ENCODE results near the gene FXYD6.

The FXYD6 gene

DNA sequence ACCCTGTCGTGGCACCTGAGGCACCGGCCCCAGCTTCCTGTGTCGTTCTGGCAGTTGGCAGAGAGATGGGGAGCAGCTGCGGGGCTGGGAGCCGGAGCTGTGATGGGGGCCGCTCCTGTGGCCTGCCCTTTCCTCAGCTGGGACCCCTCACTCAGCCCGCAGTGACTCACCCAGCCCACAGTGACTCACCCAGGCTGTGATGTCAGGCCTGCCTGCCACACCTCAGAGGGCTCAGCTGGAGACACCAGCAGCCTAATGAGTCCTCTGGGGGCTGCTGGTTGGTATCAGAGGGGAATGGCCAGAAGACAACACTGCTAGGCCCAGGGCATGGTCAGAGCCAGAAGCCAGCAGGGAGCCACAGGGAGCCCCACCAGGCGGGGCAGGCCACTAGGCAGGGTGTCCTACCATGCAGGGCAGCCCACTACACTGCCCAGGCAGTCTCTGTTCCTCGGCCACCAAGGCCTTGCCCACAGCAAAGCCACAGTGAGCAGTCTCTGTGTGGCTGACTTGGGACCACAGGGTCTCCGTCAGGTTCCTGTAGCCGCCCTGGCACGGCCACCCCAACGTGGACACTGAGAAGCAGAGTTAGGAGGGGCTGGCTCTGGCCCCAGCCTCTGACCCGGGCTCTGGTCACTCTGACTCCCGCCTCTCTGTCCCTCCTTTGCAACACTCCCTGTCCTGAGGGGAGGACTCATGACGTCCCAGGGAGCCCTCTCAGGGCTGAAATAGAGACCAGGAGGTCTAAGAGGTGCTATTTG, 47.7 kb downstream of the FXYD6 start:
- DNase-seq (ENCODE audit: low read depth) = no peak

DNA sequence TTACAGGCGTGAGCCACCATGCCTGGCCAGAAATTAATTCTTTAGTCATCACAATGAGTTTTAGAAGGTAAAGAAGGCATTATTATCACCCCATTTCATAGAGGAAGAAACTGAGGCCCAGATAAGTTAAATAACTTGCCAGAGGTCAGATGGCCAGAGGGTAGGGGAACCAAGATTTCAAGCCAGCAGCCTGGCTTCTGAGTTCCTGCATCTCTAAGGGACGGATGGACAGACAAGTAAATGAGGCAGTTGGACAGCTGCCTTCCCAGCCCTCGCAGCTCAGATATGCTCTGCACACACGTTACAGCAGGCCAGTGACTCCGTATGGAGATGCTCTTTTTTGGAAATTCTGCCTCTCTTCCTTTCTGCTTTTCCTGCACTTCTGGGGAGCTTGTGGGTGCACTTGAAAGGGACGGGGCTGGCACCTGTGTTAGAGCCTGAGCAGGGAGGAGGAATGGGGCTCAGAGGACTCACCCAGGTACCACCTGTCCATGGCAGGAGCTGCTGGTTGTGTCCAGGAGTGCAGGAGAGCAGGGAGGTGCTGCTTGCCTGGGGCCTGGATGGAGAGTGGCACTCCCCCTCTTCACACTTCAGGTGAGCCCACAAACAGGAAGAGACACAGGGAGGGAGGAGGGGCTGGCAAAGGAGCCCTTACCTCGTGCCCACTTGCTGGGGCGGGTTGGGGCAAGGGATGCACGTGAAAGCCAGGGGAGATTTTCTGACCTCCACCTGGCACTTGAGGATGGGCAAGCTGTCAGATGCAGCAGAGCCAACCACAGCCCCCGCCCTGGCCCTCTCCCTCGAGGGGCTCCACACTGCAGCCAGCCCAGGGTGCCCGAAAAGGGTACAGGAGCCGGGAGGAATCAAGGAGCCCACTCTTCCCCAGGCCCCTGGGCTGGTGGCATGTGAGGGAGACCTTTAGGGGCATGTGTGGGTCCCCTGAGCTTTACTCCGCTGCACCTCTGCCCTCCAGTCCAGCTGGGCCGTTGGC, 48.6 kb downstream of the FXYD6 start:
- DNase-seq (ENCODE audit: low read depth) = no peak

DNA sequence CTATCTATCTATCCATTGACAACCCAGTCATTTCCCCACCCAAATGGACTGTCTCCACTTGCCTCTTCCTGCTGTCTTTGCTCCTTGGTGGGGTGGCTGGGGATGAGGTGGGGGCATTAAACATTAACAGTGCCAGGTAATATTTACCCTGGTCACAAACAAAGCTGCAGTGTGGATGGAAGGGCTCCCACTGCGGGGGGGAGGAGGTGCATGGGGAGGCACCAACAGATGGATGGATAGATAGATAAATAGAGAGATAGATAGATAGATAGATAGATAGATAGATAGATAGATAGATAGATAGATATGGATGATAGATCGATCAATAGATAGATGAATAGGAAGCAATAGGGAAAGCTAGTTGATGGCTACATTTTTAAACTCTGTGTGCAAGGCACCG, 49.6 kb downstream of the FXYD6 start:
- DNase-seq (ENCODE audit: low read depth) = no peak

DNA sequence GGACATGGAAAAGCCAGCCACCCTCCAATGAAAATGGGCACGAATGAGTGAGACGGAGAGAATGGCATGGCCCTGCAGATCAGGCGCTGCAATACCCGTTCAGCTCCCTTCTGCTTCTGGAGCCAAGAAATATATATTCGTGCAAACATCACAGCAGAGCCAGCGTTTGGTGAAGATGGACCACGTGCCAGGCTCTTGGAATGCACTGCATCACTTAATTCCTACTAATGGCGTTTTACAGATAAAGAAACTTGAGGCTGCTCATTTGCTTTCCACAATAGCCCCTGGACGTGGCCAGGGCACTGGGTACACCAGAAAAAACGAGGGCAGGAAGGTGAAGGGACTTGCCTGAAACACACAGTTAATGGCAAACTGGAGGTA, 50.3 kb downstream of the FXYD6 start:
- no peak for DNase-seq (ENCODE audit: low read depth)

DNA sequence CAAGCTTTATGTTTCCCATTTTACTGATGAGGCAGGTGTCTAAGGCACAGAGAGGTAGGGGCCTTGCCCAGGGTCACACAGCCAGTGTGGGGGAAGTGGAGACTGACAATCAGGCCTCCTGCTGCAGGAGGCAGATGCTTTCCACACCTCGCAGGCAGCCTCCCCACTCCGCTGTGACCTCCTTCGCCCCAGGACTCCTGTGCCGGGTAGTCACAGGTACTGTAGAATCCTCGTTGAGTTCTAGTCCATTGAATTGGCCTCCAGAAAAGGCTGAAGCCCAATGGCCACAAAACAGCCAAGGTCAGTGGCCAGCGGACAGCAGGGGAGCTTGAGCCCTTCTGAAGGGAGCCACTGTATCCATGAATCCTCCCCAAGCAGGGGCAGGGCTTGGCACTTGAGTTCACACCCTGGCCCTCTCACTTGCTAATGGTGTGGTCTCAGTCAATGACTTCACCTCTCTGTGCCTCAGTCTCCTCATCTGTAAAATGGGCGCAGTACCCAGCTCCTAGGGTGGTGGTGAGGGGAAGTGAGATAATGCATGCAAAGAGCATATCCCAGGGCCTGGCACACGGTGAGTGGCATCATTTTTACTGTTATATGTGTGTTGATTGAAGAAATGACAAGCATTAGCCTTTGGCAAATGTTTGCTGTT, 50.8 kb downstream of the FXYD6 start:
- no peak for DNase-seq (ENCODE audit: low read depth)

DNA sequence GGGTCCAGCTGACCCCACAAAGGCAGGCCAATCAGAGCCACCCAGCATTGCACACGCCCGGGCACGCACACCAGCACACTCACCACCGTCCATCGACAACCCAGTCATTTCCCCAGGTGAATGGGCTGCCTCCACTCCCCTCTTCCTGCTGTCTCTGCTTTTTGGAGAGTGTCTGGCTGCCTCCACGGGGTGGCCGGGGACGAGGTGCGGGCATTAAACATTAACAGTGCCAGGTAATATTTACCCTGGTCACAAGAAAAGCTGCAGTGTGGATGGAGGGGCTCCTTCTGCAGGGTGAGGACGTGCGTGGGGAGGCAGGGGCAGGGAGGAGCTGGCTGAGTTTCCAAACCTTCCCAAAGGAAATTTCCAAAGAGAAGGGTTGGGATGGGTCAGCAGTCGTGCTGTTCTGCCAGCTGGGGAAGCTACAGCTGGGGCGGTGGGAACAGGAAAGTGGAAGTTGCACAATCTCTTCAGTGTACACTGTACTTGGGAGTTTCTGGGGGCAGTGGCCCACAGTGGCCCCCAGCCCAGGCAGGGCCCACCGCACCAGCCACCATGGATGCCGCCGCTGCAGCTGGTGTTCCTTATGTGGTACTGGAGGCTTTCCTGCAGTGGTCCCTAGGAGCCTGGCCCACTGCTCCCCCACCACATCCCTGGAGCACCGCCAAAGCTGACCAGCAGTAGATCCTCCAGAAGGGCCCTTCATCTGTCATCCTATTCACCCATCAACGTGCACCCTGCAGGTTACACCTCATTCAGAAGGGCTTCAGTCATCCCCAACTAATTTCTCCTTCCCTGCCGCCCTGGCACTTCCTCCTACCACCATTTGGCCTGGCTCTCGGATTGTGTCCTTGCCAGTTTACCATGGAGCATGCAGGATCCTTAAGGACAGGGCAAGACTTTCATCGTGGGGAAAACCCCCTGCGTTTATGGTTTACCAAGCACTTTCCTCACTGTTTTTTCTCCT, 51.6 kb downstream of the FXYD6 start, which contains the start of gene FXYD2:
Gene FXYD2 (minus strand): TSS at position 174 of the 967 bp plus-strand sequence. CDS start 66 bp downstream, at position 108.
- DNase-seq (ENCODE audit: low read depth) = no peak

DNA sequence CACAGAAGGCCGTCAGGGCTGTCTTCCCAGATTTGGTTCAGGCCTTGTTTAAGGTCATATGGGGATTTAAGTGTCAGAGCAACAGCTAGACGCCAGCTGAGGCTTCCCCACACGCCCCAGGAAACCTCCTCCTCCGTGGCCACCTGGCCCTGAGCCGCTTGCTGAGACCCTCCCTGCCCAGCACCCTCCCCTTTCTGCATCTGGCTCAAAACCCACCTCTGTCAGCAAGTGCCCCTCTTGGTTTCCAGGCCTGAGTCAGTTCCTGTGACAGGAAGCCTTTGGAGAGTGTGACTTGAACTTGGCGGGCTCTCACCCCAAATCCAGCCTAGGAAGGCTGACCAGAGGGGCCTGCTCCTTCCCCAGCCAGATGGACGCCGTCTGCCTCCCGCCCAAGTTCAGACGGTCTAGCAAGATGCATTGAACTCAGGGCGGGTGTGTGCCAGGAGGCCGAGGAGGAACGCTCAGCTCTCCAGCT, 52.5 kb downstream of the FXYD6 start:
- no peak for DNase-seq (ENCODE audit: low read depth)

DNA sequence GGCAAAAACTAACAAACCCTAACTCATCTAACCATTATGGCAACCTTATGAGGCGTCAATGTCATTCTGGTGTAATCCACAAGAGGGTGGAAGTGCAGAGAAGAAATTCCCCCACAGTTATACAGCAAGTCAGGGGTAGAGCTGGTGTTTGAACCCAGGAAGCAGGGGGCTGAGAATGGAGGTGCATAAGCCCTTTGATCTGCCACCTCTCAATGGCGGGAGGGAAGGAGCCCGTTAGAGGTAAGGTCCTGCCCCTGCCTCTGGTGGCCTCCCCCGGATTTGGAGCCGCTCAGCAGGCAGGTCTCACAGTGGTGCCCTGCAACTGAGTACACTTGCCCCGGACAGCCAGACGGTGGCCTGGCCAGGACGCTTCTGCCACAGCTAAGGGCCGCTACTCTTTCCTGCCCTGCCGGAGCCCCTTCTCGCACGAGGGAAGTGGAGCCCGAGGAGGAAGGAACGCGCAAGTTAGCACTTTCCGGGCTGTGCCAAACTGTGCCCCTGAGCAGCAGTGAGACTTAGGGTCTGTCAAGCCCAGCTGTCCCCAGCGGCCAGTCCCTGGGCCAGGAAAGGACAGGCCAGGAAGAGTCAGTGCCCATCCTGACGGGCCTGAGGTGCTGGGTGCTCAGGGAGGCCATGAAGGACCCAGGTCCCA, 53.0 kb downstream of the FXYD6 start:
- no peak for DNase-seq (ENCODE audit: low read depth)

DNA sequence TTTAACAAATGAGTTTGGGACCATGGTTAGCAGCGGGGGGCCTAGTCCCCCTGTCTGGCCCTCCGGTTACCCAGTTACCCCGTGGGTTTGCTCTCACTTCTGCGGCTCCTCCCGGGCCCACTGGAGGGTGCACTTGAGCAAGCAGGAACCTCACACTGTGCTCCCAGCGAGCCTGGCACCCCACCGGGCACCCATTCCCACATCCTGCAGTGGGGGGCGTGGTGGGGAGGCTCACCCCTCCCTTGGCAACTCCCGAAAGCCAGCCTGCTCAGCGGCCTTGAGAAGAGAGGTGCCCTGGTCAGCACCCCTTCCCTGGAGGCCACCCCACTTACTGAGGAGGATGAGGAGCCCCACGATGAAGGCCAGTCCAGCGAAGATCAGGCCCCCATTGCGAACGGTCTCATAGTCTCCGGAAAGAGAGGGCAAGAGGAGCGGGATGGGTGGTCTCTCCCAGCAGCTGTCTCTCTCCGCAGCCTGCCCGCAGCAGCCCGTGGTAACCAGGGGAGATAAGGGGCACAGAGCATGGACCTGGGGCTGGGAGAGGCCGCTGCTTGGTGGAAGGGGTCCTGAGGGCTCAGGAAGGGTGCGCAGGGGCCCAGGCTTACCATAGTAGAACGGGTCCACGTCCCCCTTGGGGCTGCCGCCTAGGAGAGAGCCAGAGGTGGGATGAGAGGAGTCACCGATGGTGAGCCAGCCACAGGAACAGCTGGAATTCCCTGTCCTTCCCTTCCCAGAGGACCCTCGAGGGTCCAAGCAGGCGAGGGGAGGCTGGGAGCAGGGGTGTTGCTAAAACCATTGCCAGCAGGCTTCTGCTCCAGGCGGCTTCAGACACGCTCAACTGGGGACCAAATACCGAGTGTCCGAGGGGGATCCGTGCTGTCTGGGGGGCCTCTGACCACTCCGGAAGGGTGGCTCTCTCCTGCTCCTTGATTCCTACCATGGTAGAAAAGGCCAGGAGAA, 54.1 kb downstream of the FXYD6 start:
- no peak for DNase-seq (ENCODE audit: low read depth)

DNA sequence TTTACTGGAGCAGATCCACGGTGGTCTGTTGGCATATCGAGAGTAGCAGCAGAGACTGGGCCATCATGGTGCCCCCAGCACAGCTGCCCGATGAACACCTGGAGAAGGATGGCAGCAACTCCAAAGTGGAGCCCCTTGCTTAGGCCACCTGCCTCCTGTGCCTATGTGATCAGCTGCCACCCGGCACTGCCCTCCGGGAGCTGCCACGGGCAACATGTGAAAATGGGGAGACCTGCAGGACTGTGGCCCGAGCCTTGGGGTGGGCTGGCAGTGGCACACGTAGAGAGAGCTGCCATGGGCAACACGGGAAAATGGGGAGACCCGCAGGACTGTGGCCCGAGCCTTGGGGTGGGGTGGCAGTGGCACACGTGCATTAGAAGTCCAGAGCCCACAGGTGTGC, 55.0 kb downstream of the FXYD6 start:
- no peak for DNase-seq (ENCODE audit: low read depth)

DNA sequence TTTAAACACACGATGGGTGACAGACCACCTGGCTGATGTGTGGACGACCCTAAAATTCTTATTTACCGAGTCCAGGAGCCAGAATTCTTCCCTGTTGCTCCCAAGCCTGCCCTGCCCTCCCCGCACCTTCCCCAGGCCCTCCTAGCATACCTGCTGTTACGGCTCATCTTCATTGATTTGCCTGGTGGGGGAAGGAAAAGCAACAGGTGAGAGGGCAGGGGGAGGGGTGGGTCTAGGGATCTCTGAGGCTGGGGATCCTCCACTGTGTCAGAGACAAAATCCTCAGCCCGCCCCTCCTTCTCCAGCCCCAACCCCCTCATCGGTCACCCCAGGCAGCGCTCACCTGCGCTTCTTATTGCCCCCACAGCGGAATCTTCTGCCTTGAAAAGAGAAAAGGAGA, 55.9 kb downstream of the FXYD6 start:
- DNase-seq (ENCODE audit: low read depth) = no peak

DNA sequence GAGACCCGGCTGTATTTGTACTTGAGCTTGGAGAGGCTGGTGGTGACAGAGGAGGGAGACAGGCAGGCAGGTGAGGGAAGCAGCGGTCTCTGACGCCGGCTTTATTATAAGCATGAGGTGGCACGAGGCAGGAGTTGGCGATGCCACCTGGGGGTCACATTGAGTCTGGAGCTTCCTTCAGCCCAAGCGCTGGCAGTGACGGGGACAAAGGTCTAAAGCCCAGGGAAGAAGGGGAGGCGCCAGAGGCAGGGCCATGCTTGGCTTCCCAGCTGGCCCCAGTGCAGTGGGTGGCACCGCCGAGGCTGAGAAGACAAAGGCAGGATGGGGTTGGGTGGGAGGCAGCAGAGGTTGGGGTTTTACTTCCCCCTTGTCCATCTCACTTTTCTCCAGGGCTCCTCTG, 56.4 kb downstream of the FXYD6 start:
- DNase-seq (ENCODE audit: low read depth) = no peak

DNA sequence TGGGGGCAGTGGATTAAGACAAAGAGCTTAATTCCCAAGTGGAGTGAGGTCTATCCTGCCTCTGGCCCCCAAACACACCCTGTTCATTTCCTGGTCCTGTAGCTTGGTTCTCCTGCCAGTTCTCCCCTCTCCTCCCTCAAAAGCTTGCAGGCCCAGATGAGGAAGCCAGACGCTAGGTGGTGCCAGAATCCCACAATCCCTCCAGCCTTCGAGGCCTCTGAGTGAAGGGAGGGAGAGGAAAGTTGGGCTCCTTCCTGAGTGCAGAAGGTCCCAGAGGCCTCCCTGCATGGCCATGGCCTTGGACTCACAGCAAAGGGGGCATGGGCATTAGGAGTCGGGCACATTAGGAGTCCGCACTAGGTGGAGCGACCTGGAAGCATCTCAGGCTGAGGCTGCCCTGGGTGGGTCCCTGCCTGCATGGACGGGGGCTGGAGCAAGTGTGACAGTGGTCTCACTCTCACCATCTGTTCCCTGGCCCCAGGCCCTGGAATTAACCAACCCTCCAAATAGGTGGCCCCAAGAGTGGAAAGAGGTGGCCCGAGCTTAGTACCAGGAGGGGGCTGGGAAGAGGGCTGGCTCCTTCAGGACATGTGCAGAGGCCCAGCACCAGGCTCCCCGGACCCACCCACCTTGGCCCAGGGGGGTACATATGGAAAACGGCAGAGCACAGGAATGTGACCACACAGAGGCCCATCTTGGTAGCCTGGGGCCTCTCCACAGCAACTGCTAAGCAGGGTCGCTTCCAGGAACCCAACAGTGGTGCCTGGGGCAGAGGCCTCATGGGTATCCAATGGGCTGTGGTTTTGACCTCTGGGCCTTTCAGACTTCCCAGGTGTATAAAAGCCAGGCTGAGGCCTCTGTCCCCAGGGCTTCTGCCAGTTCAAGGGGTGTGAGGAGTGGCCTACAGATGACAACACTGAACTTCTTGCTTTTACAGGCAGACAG, 57.1 kb downstream of the FXYD6 start:
- peak; percentile 15 for DNase-seq (ENCODE audit: low read depth)

DNA sequence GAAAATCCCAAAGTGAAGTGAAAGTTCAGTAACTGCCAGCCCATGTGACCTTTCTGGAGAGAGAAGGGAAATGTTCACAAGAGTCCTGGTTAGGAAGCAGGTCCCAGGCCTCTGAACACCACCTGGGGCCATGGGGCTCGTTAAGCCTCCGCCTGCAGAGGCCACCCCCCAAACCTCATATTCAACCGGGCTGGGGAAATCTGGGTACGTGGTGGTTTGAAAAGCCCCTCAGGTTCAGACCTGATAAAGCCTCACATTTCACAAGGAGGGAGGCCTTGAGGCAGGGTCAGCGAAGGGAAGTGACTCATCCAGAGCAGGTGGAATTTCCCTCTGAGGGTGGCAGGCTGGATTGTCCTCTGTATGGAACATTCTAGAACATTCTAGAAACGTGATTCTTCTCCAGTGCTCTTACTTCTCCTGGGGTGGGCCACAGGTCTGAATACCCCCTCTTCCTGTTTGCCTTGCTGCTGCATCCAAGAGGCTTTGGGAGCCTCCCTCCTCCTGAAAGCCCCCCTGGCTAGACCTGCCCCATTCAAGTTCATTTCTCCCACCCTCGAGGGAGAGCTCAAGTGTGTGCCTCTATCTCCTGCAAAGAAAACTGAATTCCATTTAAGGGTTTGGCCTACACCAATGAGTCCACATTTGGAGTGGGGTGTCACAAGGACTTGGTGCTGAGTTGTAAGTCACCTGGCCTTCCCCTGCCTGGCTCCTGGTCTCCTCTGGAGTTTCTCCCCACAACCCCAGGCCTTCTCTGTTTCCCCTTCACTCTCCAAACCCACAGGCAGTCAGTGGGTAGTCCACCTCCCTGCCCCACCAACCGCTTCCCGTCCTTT, 58.2 kb downstream of the FXYD6 start:
- no peak for DNase-seq (ENCODE audit: low read depth)

DNA sequence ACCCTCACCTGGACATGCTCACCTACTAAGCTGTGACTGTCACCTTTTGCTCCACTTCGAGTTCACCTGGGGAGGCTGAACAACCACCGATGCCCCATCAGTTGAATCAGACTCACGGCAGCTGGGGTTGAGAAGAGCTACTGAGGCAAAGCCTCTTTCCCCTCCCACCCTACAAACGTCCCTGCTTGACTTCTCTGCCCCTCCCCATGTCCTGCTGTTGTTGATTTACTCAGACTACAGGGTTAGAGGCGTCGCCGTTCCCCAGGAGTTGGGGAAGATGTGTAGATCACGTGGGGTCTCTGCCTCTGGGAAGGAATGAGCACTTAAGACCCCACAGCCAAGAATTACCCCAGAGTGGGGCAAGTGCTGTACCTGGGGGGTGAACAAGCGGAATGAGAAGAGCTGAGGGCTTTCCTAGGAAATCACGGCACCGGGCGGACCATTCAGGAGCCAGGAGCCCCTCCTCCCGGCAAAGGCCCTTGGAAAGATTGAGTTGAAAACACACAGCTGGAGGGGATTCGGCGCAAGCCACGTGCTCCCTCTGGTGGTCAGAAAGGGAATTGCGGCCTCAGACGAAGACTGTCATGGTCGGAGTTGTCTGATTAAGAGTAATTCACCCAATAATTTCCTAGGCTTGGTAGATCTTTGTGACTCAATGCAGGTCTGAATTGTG, 59.0 kb downstream of the FXYD6 start:
- peak; percentile 43 for DNase-seq (ENCODE audit: low read depth)

DNA sequence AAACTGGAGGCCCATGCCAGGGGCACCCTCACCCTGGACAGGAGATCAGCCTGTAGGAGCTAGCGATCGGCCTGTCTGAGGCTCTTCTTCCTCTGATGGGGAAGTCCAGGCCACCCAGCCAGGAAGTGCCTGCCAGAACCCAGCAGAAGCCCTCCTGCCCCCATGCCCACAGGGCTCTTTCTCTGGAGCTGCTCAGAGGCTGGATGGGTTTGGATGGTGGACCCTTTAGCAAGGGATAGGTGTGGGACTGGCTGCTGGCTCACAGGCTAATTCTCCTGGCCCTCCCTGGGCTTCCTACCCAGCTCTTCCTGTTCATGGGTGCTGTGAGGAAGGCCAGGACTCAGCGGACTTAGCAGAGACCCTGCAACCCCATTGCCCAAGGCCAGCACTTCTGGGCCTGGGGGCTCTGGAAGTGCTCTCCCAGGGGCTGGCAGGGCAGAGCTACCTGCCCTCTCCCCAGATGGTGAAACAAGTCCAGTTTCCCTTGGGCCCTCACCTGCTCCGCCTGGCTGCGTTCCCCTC, 59.6 kb downstream of the FXYD6 start:
- no peak for DNase-seq (ENCODE audit: low read depth)
